Neural cell (in vitro differentiated cells): ENCODE measurements around the gene SUSD4.

Source experiments
- TAF1 ChIP-seq: IDR thresholded peaks from 2 replicates; pipeline ENCODE4 v1.6.1; 2012; ENCODE audit warnings: low read depth
- TF ChIP-seq, protein P1 (sequence below): fragments of 450-650 bp; IDR thresholded peaks from 2 replicates; pipeline ENCODE4 v1.5.1; 2014; ENCODE audit warnings: antibody characterized with exemption, mild to moderate bottlenecking, moderate library complexity; ENCODE audit not compliant: poor library complexity, severe bottlenecking

GRCh38 chr1:223250632-223251015 is 113.4 kb downstream of the SUSD4 start:
- TF ChIP-seq, protein P1, sequence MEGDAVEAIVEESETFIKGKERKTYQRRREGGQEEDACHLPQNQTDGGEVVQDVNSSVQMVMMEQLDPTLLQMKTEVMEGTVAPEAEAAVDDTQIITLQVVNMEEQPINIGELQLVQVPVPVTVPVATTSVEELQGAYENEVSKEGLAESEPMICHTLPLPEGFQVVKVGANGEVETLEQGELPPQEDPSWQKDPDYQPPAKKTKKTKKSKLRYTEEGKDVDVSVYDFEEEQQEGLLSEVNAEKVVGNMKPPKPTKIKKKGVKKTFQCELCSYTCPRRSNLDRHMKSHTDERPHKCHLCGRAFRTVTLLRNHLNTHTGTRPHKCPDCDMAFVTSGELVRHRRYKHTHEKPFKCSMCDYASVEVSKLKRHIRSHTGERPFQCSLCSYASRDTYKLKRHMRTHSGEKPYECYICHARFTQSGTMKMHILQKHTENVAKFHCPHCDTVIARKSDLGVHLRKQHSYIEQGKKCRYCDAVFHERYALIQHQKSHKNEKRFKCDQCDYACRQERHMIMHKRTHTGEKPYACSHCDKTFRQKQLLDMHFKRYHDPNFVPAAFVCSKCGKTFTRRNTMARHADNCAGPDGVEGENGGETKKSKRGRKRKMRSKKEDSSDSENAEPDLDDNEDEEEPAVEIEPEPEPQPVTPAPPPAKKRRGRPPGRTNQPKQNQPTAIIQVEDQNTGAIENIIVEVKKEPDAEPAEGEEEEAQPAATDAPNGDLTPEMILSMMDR: no peak
- TF ChIP-seq TAF1: no peak
